HCT116 (cell line): ENCODE results near the gene CHDH. TPM values are rescaled to one million over a fixed set of nuclear protein-coding genes. Genes with fewer than 3 reads are reported as not detected.

Experiments
- ATAC-seq: fragments of 200-7000 bp; cut with Tn5 transposase; 2 replicates; pipeline ENCODE4 v1.9.1; 2020; ENCODE audit warnings: mild to moderate bottlenecking, moderate library complexity
- BruUV-seq: library from RNA; stranded (reverse); fragments of 400-500 nt; replicated peaks from 2 replicates; lab custom pipeline; 2021; lab: Mats Ljungman, UMichigan
- CTCF ChIA-PET: fragments of 300-600 bp; sonication (Branson Sonifier 250); formaldehyde crosslinking; loops from one replicate; lab custom pipeline; 2021; ENCODE audit warnings: antibody characterized with exemption; lab: Charles Lee
- POLR2A ChIA-PET: fragments of 300-600, 350-600 bp; sonication (Branson Sonifier 250); formaldehyde crosslinking; loops from one replicate; lab custom pipeline; 2021; ENCODE audit warnings: antibody characterized with exemption; lab: Charles Lee
- RAD21 ChIA-PET, 2 experiments: fragments of 300-600 bp; sonication (Branson Sonifier 250); formaldehyde crosslinking; loops; one replicate each; lab custom pipeline; 2023; ENCODE audit warnings: low total read pairs in 2 of 2; ENCODE audit not compliant: uncharacterized antibody in 2 of 2, unreplicated experiment in 2 of 2, low non-redundant PET in 1 of 2; lab: Charles Lee
- DNase-seq: peaks from one replicate; pipeline ENCODE4 v3.0.0-alpha.2; 2010; ENCODE audit warnings: low read depth, low spot score
- H2AFZ ChIP-seq: fragments of 200-600 bp; shearing (Covaris generic), sonication (generic); 2 replicates; pipeline ENCODE4 v1.6.1; 2017; ENCODE audit warnings: low read depth, mixed run types, mixed read lengths, antibody characterized with exemption, low read length; ENCODE audit not compliant: poor library complexity, severe bottlenecking
- H3K27ac ChIP-seq: 2 replicates; pipeline ENCODE4 v1.5.1; 2012; ENCODE audit warnings: low read depth, low read length
- H3K27me3 ChIP-seq: fragments of 200-600 bp; sonication (generic); 2 replicates; pipeline ENCODE4 v1.6.1; 2016; ENCODE audit warnings: mixed run types, low read length, mixed read lengths; ENCODE audit not compliant: insufficient read depth
- H3K36me3 ChIP-seq, 2 experiments: fragments of 200-500 bp in 1 of 2; fragments of 200-600 bp in 1 of 2; sonication (Bioruptor generic) in 1 of 2; sonication (generic) in 1 of 2; 2 replicates each; pipeline versions ENCODE4 v1.5.1 to v1.6.1; 2014 to 2016; ENCODE audit warnings: low read length in 2 of 2, inconsistent platforms in 1 of 2, mixed read lengths in 1 of 2, mixed run types in 1 of 2; ENCODE audit not compliant: insufficient read depth in 2 of 2, control insufficient read depth in 1 of 2
- H3K4me1 ChIP-seq, 2 experiments: fragments of 200-600 bp in 1 of 2; sonication (generic) in 1 of 2; 2 replicates each; pipeline versions ENCODE4 v1.5.1 to v1.6.1; 2012 to 2017; ENCODE audit warnings: low read length in 2 of 2, inconsistent platforms in 1 of 2, mild to moderate bottlenecking in 1 of 2, mixed read lengths in 1 of 2, mixed run types in 1 of 2, moderate library complexity in 1 of 2; ENCODE audit not compliant: insufficient read depth in 2 of 2, control insufficient read depth in 1 of 2
- H3K4me2 ChIP-seq: fragments of 200-600 bp; sonication (generic); 2 replicates; pipeline ENCODE4 v1.6.1; 2017; ENCODE audit warnings: mixed run types, low read length, mixed read lengths
- H3K4me3 ChIP-seq, 2 experiments: fragments of 200-600 bp in 1 of 2; sonication (generic) in 1 of 2; replicated peaks in 1 of 2; 2 replicates each; pipeline ENCODE4 v1.5.1; 2011 to 2016; ENCODE audit warnings: low read length in 2 of 2, control low read depth in 1 of 2, low read depth in 1 of 2, mild to moderate bottlenecking in 1 of 2, mixed read lengths in 1 of 2, mixed run types in 1 of 2
- H3K79me2 ChIP-seq: fragments of 200-600 bp; sonication (generic); 2 replicates; pipeline ENCODE4 v1.6.1; 2017; ENCODE audit warnings: mild to moderate bottlenecking, mixed run types, low read length, moderate library complexity, mixed read lengths; ENCODE audit not compliant: insufficient read depth
- H3K9ac ChIP-seq: fragments of 200-600 bp; sonication (generic); 2 replicates; pipeline ENCODE4 v1.6.1; 2016; ENCODE audit warnings: low read length, mixed read lengths
- H3K9me2 ChIP-seq: fragments of 200-600 bp; sonication (generic), shearing (Covaris generic); 2 replicates; pipeline ENCODE4 v1.6.1; 2017; ENCODE audit warnings: mixed run types, mild to moderate bottlenecking, moderate library complexity; ENCODE audit not compliant: insufficient read depth
- H3K9me3 ChIP-seq, 2 experiments: fragments of 200-500 bp in 1 of 2; fragments of 200-600 bp in 1 of 2; sonication (Bioruptor generic) in 1 of 2; sonication (generic) in 1 of 2; 2 replicates each; pipeline ENCODE4 v1.6.1; 2014 to 2017; ENCODE audit warnings: low read length in 2 of 2, mixed read lengths in 2 of 2, inconsistent platforms in 1 of 2, low read depth in 1 of 2, mild to moderate bottlenecking in 1 of 2, mixed run types in 1 of 2, moderate library complexity in 1 of 2; ENCODE audit not compliant: control insufficient read depth in 1 of 2, insufficient read depth in 1 of 2
- H4K20me1 ChIP-seq: fragments of 200-600 bp; sonication (generic), shearing (Covaris generic); 2 replicates; pipeline ENCODE4 v1.6.1; 2017; ENCODE audit warnings: mixed run types, mild to moderate bottlenecking, moderate library complexity; ENCODE audit not compliant: insufficient read depth
- CBX3 ChIP-seq: IDR thresholded peaks from 2 replicates; pipeline ENCODE4 v1.6.1; 2012; ENCODE audit warnings: low read depth
- EGR1 ChIP-seq: IDR thresholded peaks from 2 replicates; pipeline ENCODE4 v1.6.1; 2012; ENCODE audit warnings: low read depth
- ELF1 ChIP-seq: IDR thresholded peaks from 2 replicates; pipeline ENCODE4 v1.6.1; 2012; ENCODE audit warnings: low read depth, borderline replicate concordance
- FOSL1 ChIP-seq: IDR thresholded peaks from 2 replicates; pipeline ENCODE4 v1.6.1; 2012; ENCODE audit warnings: low read depth
- MAX ChIP-seq: IDR thresholded peaks from 2 replicates; pipeline ENCODE4 v1.6.1; 2012
- POLR2A ChIP-seq: IDR thresholded peaks from 2 replicates; pipeline ENCODE4 v1.7.0; 2011; ENCODE audit warnings: borderline replicate concordance; ENCODE audit not compliant: insufficient read depth, insufficient read length; ENCODE audit errors: extremely low read depth
- POLR2AphosphoS5 ChIP-seq: IDR thresholded peaks from 2 replicates; pipeline ENCODE4 v1.6.1; 2011; ENCODE audit warnings: mild to moderate bottlenecking, low read depth, low read length, moderate library complexity
- RAD21 ChIP-seq: IDR thresholded peaks from 2 replicates; pipeline ENCODE4 v1.6.1; 2012; ENCODE audit warnings: low read depth, mild to moderate bottlenecking
- REST ChIP-seq: IDR thresholded peaks from 2 replicates; pipeline ENCODE4 v1.6.1; 2012; ENCODE audit warnings: low read depth
- SP1 ChIP-seq: IDR thresholded peaks from 2 replicates; pipeline ENCODE4 v1.6.1; 2012; ENCODE audit warnings: low read depth
- SRF ChIP-seq: IDR thresholded peaks from 2 replicates; pipeline ENCODE4 v1.6.1; 2012; ENCODE audit warnings: low read depth
- YY1 ChIP-seq: IDR thresholded peaks from 2 replicates; pipeline ENCODE4 v1.6.1; 2011; ENCODE audit warnings: low read length, low read depth, moderate library complexity, mild to moderate bottlenecking; ENCODE audit not compliant: insufficient replicate concordance; ENCODE audit errors: extremely low read depth
- ZBTB33 ChIP-seq: IDR thresholded peaks from 2 replicates; pipeline ENCODE4 v1.6.1; 2011; ENCODE audit warnings: mild to moderate bottlenecking, low read length, moderate library complexity; ENCODE audit not compliant: insufficient replicate concordance; ENCODE audit errors: extremely low read depth
- ZFX ChIP-seq: fragments of 450-650 bp; IDR thresholded peaks from 2 replicates; pipeline ENCODE4 v1.6.1; 2017
- ZNF274 ChIP-seq: fragments of 200-500 bp; sonication (Bioruptor generic); IDR thresholded peaks from 2 replicates; pipeline ENCODE4 v1.6.1; 2014; ENCODE audit warnings: mild to moderate bottlenecking, low read depth, low read length, inconsistent platforms
- intact Hi-C: fragments of 100-400 bp; cut with micrococcal nuclease; formaldehyde crosslinking; loops from 2 replicates; pipeline ENCODE4 v1.10.0; 2022
- total RNA-seq: library from RNA; stranded (reverse); gene quantifications from one replicate; pipeline ENCODE4 v1.2.1, GENCODE V29; 2021; ENCODE audit not compliant: unreplicated experiment

CHDH gene
- total RNA-seq, 1 experiment from 2014 or later, result 10.8 TPM

- no peak overlapping the region for H3K4me3 ChIP-seq
- peaks cover 24% of the 10 kb centered on the region for H3K27me3 ChIP-seq
- no peak for TF ChIP-seq YY1
- TF ChIP-seq POLR2AphosphoS5, result no peak
- TF ChIP-seq EGR1, result no peak
- no TSS peak for BruUV-seq
- RAD21 ChIA-PET, result no interaction called here
- no peak overlapping the region for H3K4me2 ChIP-seq
- ATAC-seq, result 0 out of 2 replicates have a peak, but pooled peaks have one; percentile 25
- no peaks in the 10 kb centered on the region for H4K20me1 ChIP-seq
- intact Hi-C loops, result no loop called here
- no peaks in the 10 kb centered on the region for H3K9me3 ChIP-seq
- DNase-seq, result no peak
- no peaks in the 10 kb centered on the region for H3K79me2 ChIP-seq
- no peaks in the 10 kb centered on the region for H3K36me3 ChIP-seq
- no peaks in the 10 kb centered on the region for H3K9me2 ChIP-seq
- no peak overlapping the region for H3K27ac ChIP-seq
- H3K9ac ChIP-seq, result no peak overlapping the region
- no peaks in the 10 kb centered on the region for H3K4me1 ChIP-seq
- no peak overlapping the region for H2AFZ ChIP-seq
- CTCF ChIA-PET, result no interaction called here
- POLR2A ChIA-PET, result no interaction called here
Measured at GRCh38 chr3:53766706-53767105, 79.5 kb downstream of the CHDH start.

- CTCF ChIA-PET, result no interaction called here
- no peak for TF ChIP-seq POLR2A
- no peak for TF ChIP-seq ZNF274
- no peak for TF ChIP-seq RAD21
- TF ChIP-seq FOSL1, result no peak
- TF ChIP-seq ZFX, result no peak
- no peak for TF ChIP-seq POLR2AphosphoS5
- TF ChIP-seq SP1, result no peak
- TF ChIP-seq MAX, result no peak
- TF ChIP-seq REST, result no peak
- TF ChIP-seq SRF, result no peak
- no peak for TF ChIP-seq CBX3
- TF ChIP-seq ELF1, result no peak
- no peak for TF ChIP-seq ZBTB33
- TF ChIP-seq EGR1, result no peak
Measured at GRCh38 chr3:53765753-53766152, 80.5 kb downstream of the CHDH start.

More at GRCh38 chr3:53765753-53766152, 80.5 kb downstream of the CHDH start:
- Histone ChIP-seq H3K79me2 (no peaks in the 10 kb centered on the region), H4K20me1 (no peaks in the 10 kb centered on the region), H3K9me2 (no peaks in the 10 kb centered on the region), H3K9ac (no peak overlapping the region), H2AFZ (no peak overlapping the region), H3K9me3 (no peaks in the 10 kb centered on the region), H3K4me1 (no peaks in the 10 kb centered on the region), H3K4me3 (no peak overlapping the region), H3K27ac (no peak overlapping the region), H3K36me3 (no peaks in the 10 kb centered on the region), H3K4me2 (no peak overlapping the region), H3K27me3 (peaks cover 20% of the 10 kb centered on the region; the same call in 1 of the 2 replicates)
- BruUV-seq, result no TSS peak
- DNase-seq (no peak), ATAC-seq (no peak)
- ChIA-PET RAD21 (no interaction called here), POLR2A (no interaction called here)
- intact Hi-C loops, result no loop called here
